Measurements from ENCODE around the gene SLC25A22. TPM values are rescaled to one million over a fixed set of nuclear protein-coding genes. Genes with fewer than 3 reads are reported as not detected.

The SLC25A22 gene
- total and polyA plus RNA-seq, 9 of the 15 experiments (the other 6 are each of a cell fraction or from before 2014, with no cell fraction given) = 0.41 to 55.4 (median 11.4) TPM

DNA sequence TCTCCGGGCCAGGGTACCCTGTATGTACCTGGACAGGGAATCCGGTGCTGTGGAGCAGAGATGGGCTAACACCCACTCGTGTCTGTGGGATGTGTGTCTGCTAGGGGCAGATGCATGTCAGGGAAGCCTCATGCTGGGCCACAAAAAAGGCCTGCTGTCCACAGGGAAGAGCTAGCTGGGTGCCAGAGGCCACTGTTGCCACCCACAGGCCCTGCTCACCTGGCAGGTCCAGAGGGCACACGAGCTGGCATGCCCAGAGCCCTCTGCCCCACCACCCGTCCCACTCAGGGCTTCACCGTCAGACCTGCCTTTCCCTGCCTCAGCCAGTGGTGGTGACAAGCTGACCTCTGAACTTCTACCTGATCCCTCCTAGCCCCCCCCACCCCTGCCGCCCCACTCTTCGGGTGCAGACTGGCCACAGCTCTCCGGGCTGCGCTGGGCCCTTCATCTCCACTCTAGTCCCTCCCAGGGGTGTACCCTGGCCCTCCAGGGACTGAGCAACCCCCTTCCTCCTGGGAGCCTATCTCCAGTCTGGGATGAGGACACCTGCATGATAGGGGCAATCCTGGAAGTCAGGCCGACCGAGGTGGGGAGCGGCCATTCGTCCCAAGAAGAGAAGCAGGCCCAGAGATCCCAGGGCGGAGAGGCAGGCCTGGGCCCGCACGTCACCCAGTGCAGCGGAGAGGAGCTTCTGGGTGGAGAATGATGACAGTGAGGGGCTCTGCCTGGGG is 1.4 kb downstream of the SLC25A22 start (continued):
- TF ChIP-seq YY1 (IDR thresholded peaks at IDR 0.05; ENCODE audit: borderline replicate concordance in 1 of 3, control insufficient read depth in 1 of 3, extremely low read depth in 1 of 3, insufficient read depth in 3 of 3, insufficient read length in 1 of 3, insufficient replicate concordance in 2 of 3, low read depth in 1 of 3, low read length in 2 of 3) (peak in 1 of 3 experiments; percentile 7), FOXJ3 (CRISPR knock-in tag; IDR thresholded peaks at IDR 0.05) (no peak)

DNA sequence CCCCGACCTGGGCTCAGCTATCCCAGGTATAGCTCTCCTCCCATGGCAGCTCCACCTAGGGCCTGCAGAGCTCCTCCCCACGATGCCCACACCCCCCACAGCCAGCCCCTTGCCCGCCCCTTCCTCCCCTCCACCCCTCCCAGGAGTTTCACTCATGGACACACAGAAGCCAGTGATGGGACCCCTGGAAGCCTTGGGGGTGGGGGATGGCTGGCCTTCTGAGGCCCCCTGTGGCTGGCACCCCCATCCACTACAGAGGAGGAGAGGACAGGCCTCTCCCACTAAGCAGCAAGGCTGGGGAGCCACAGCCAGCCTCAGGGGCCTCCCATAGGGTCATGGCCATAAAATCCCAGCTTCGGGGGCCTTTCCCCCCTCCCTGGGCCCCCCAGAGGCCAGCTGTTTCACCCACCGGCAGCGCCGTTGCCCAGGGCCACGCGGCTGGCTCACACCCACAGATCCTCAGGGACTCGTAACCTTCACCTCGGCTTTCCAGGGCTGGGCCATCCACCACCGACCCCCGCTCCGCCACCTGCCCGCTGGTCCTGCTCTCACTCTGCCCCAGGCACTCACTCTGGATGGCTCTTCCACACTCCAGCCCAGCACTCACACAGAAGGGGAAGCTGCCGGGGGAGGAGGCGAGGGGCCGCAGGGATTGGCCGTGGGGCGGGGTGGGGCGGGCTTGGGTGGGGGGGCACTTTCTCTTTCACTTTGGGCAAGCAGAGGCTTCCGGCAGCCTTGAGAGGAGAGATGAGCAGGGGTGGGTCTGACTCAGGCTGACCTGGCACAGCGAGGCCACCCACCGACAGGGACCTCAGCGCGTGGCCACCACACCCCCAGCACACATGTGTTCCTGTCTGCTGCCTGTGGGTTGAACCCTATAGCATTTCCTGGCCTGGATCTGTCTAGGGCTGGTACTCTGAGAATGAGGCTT is 2.2 kb downstream of the SLC25A22 start:
- Histone ChIP-seq H3K4me2 (ENCODE audit: insufficient read depth, low read length) (peak overlapping the region; percentile 91), H3K4me1 (replicated peaks in 1 of 2; ENCODE audit: control insufficient read depth in 2 of 2, insufficient read depth in 2 of 2, low read length in 2 of 2) (peaks cover 7 to 94% of the 10 kb centered on the region in 2 experiments), H3K9me1 (ENCODE audit: control insufficient read depth, insufficient read depth, low read length) (no peaks in the 10 kb centered on the region), H2AFZ (ENCODE audit: low read depth, low read length) (peak overlapping the region; percentile 53; the same call in 1 of the 2 replicates), H3K9me3 (replicated peaks; ENCODE audit: control insufficient read depth, insufficient read depth, low read depth, low read length) (no peaks in the 10 kb centered on the region), H3K4me3 (peak overlapping the region; percentile 73), H3K27me3 (ENCODE audit: control insufficient read depth in 2 of 2, insufficient read depth in 2 of 2, low read length in 2 of 2) (no peaks in the 10 kb centered on the region), H3K79me2 (ENCODE audit: control insufficient read depth, insufficient read depth, low read length) (peaks cover 26% of the 10 kb centered on the region), H3K27ac (ENCODE audit: extremely low read depth, low read depth, low read length) (peak overlapping the region; percentile 71), H3K9ac (ENCODE audit: insufficient read depth in 1 of 2, low read depth in 2 of 2, low read length in 2 of 2) (peak overlapping the region; percentile 66 to 95; a peak in 3 of 4 replicates), H3K36me3 (ENCODE audit: control insufficient read depth, insufficient read depth, low read length) (peaks cover 47% of the 10 kb centered on the region; the same call in 1 of the 3 replicates), H4K20me1 (replicated peaks; ENCODE audit: control insufficient read depth, insufficient read depth, low read length) (no peaks in the 10 kb centered on the region)
- intact Hi-C loops (cut with micrococcal nuclease) (loop anchor here (5.0 to 10.0 kb wide), 2 partner anchors 69 to 231 kb away; partner anchors contain the start of genes LMNTD2 and RASSF7), in situ Hi-C loops (cut with MboI) (no loop called here)
- 16% methylated on average over 8 of the region's 26 CpGs for WGBS (ENCODE audit: insufficient coverage, low coverage, missing lambda C conversion rate)
- ATAC-seq (peak; percentile 72), DNase-seq (ENCODE audit: extremely low read depth in 1 of 4, low spot score in 3 of 4) (peak; percentile 66 to 87 (median 74)), FAIRE-seq (peak; percentile 83)
- ChIA-PET POLR2A (interaction anchor here (0.8 to 2.2 kb wide), 8 partner anchors 7 to 238 kb away, joined by 3 to 26 read pairs (median 4); partner anchors contain the start of gene RPLP2), CTCF (ENCODE audit: low intra/inter-chr PET ratio) (no interaction called here)
- BruUV-seq (replicated peaks) = no TSS peak
- peak; percentile 86 for TF ChIP-seq SAP30 (IDR thresholded peaks at IDR 0.05; ENCODE audit: borderline replicate concordance, insufficient read depth, low read depth, low read length, poor library complexity, severe bottlenecking)
- TF ChIP-seq ZNF175 (CRISPR knock-in tag; IDR thresholded peaks at IDR 0.05; ENCODE audit: low read depth) = no peak
- TF ChIP-seq SREBF1 (IDR thresholded peaks at IDR 0.05; ENCODE audit: borderline replicate concordance, low read depth, low read length) = no peak
- TF ChIP-seq CBFA2T3 (IDR thresholded peaks at IDR 0.05) = no peak
- TF ChIP-seq, protein P1, sequence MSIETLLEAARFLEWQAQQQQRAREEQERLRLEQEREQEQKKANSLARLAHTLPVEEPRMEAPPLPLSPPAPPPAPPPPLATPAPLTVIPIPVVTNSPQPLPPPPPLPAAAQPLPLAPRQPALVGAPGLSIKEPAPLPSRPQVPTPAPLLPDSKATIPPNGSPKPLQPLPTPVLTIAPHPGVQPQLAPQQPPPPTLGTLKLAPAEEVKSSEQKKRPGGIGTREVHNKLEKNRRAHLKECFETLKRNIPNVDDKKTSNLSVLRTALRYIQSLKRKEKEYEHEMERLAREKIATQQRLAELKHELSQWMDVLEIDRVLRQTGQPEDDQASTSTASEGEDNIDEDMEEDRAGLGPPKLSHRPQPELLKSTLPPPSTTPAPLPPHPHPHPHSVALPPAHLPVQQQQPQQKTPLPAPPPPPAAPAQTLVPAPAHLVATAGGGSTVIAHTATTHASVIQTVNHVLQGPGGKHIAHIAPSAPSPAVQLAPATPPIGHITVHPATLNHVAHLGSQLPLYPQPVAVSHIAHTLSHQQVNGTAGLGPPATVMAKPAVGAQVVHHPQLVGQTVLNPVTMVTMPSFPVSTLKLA (conservative IDR thresholded peaks at IDR 0.05) = peak; percentile 77 to 92
- no peak for TF ChIP-seq SPI1 (IDR thresholded peaks at IDR 0.05; ENCODE audit: borderline replicate concordance, low read depth, low read length)
- TF ChIP-seq XRCC3 (IDR thresholded peaks at IDR 0.05) = no peak
- 0 out of 2 replicates have a peak, but pooled peaks have one; percentile 1 for TF ChIP-seq ZFX (CRISPR knock-in tag; IDR thresholded peaks at IDR 0.05)
- peak; percentile 53 for TF ChIP-seq HMGN3 (IDR thresholded peaks at IDR 0.05; ENCODE audit: borderline replicate concordance, extremely low read depth, insufficient read length, low read depth, low read length)
- no peak for TF ChIP-seq RHOXF2B (CRISPR knock-in tag; conservative IDR thresholded peaks at IDR 0.05)
- no peak for TF ChIP-seq NCOA2 (IDR thresholded peaks at IDR 0.05; ENCODE audit: partially characterized antibody in 2 of 2)
- TF ChIP-seq POLR2G (IDR thresholded peaks at IDR 0.05; ENCODE audit: low read depth, low read length) = peak; percentile 47; the same call in 1 of the 2 replicates
- TF ChIP-seq BCL6 (CRISPR knock-in tag; IDR thresholded peaks at IDR 0.05) = no peak
- TF ChIP-seq TFAM (CRISPR knock-in tag; conservative IDR thresholded peaks at IDR 0.05) = no peak

All from K562 (cell line).